ENCODE data around the gene NSG1.

DNA sequence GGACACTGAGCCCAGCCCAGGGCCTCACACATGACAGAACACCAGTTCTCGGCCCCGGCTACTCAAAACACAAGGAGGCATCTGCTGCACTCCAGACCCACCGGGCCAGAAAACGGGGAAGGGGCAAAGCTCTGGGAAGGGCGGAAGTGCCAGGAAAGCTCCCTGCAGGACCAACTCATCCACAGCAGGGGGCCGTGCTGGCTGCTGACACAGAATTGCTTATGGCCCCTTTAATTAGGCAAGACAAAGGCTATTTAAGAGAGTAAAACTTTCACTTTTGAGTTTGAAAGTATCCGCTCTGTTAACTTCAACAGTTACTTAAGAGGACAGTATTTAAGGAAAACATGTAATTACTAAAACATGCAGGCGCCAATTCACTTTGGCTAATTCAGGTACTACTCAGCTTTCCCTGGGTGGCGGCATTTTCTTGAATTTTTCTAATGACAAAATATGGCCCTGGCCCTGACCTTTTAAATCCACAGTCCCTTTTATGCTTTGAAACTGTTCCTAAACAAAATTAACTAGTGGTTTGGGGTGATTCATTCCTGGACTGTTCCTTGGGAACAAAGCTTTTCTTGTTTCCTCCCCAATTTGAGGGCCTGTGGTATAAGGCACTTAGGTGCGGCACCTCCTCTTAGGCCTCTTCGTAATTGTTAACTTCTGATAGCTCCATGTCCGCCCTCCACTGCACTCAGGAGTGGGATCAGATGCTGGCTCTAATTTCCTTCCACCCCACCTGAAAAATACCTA is 40.4 kb downstream of the NSG1 start:
- TF ChIP-seq, protein P1, sequence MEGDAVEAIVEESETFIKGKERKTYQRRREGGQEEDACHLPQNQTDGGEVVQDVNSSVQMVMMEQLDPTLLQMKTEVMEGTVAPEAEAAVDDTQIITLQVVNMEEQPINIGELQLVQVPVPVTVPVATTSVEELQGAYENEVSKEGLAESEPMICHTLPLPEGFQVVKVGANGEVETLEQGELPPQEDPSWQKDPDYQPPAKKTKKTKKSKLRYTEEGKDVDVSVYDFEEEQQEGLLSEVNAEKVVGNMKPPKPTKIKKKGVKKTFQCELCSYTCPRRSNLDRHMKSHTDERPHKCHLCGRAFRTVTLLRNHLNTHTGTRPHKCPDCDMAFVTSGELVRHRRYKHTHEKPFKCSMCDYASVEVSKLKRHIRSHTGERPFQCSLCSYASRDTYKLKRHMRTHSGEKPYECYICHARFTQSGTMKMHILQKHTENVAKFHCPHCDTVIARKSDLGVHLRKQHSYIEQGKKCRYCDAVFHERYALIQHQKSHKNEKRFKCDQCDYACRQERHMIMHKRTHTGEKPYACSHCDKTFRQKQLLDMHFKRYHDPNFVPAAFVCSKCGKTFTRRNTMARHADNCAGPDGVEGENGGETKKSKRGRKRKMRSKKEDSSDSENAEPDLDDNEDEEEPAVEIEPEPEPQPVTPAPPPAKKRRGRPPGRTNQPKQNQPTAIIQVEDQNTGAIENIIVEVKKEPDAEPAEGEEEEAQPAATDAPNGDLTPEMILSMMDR (conservative IDR thresholded peaks at IDR 0.05; ENCODE audit: low read depth, low read length), result no peak
- TF ChIP-seq EZH2 (IDR thresholded peaks at IDR 0.05; ENCODE audit: low read length, unreplicated experiment), result no peak
- no peak for TF ChIP-seq EZH2phosphoT487 (IDR thresholded peaks at IDR 0.05; ENCODE audit: borderline replicate concordance, low read length)
